GM23338 (cell line): ENCODE data around the gene KIF25. TPM values are rescaled to one million over a fixed set of nuclear protein-coding genes. Genes with fewer than 3 reads are reported as not detected.

Experiments used
- ATAC-seq: fragments of 200-7000 bp; cut with Tn5 transposase; 3 replicates; pipeline ENCODE4 v1.9.1; 2020
- DNase-seq: peaks from one replicate; pipeline ENCODE4 v3.0.0-alpha.2; 2015; ENCODE audit warnings: low spot score
- H2AFZ ChIP-seq: fragments of 200-600 bp; sonication (generic); 2 replicates; pipeline ENCODE4 v1.8.0; 2016; ENCODE audit warnings: antibody characterized with exemption, mild to moderate bottlenecking, moderate library complexity
- H3F3A ChIP-seq: fragments of 200-600 bp; sonication (generic); replicated peaks from 2 replicates; pipeline ENCODE4 v1.8.0; 2017; ENCODE audit warnings: antibody characterized with exemption, mixed run types, low read depth
- H3K27ac ChIP-seq: fragments of 200-600 bp; sonication (generic); 2 replicates; pipeline ENCODE4 v1.6.1; 2016; ENCODE audit warnings: low read depth
- H3K27me3 ChIP-seq: fragments of 200-600 bp; sonication (generic); 2 replicates; pipeline ENCODE4 v1.8.0; 2016; ENCODE audit warnings: mild to moderate bottlenecking, mixed run types, moderate library complexity; ENCODE audit not compliant: insufficient read depth
- H3K36me3 ChIP-seq: fragments of 200-600 bp; sonication (generic); 2 replicates; pipeline ENCODE4 v1.8.0; 2016; ENCODE audit warnings: mild to moderate bottlenecking; ENCODE audit not compliant: insufficient read depth
- H3K4me1 ChIP-seq: fragments of 200-600 bp; sonication (generic); 2 replicates; pipeline ENCODE4 v1.8.0; 2016; ENCODE audit warnings: mild to moderate bottlenecking, moderate library complexity; ENCODE audit not compliant: insufficient read depth
- H3K4me2 ChIP-seq: fragments of 200-600 bp; sonication (generic); 2 replicates; pipeline ENCODE4 v1.7.1; 2017; ENCODE audit warnings: mixed run types
- H3K4me3 ChIP-seq: fragments of 200-600 bp; sonication (generic); 2 replicates; pipeline ENCODE4 v1.6.1; 2016; ENCODE audit warnings: mixed run types
- H3K79me2 ChIP-seq: fragments of 200-600 bp; sonication (generic); replicated peaks from 2 replicates; pipeline ENCODE4 v1.8.0; 2017; ENCODE audit warnings: mild to moderate bottlenecking; ENCODE audit not compliant: insufficient read depth
- H3K9me2 ChIP-seq: fragments of 200-600 bp; sonication (generic); 2 replicates; pipeline ENCODE4 v1.8.0; 2017; ENCODE audit not compliant: insufficient read depth
- H4K20me1 ChIP-seq: fragments of 200-600 bp; sonication (generic); replicated peaks from 2 replicates; pipeline ENCODE4 v1.8.0; 2017; ENCODE audit warnings: mild to moderate bottlenecking; ENCODE audit not compliant: insufficient read depth
- H3K27ac Mint-ChIP-seq: 2 replicates; pipeline ENCODE4 v1.8.0; 2020; ENCODE audit warnings: inconsistent platforms, mild to moderate bottlenecking, moderate library complexity, mixed read lengths
- H3K27me3 Mint-ChIP-seq: 3 replicates; pipeline ENCODE4 v1.8.0; 2022; ENCODE audit warnings: low read depth, mild to moderate bottlenecking, moderate library complexity, mixed read lengths, inconsistent platforms; ENCODE audit not compliant: insufficient read depth, poor library complexity
- H3K36me3 Mint-ChIP-seq: 3 replicates; pipeline ENCODE4 v1.8.0; 2021; ENCODE audit warnings: low read depth, mild to moderate bottlenecking, inconsistent platforms, moderate library complexity, mixed read lengths
- H3K4me1 Mint-ChIP-seq: 3 replicates; pipeline ENCODE4 v1.8.0; 2020; ENCODE audit warnings: mild to moderate bottlenecking, inconsistent platforms, mixed read lengths
- H3K4me3 Mint-ChIP-seq: 3 replicates; pipeline ENCODE4 v1.8.0; 2021; ENCODE audit warnings: moderate library complexity, mild to moderate bottlenecking, inconsistent platforms, mixed read lengths
- H3K9me3 Mint-ChIP-seq: 3 replicates; pipeline ENCODE4 v1.8.0; 2020; ENCODE audit warnings: moderate library complexity, mild to moderate bottlenecking, inconsistent platforms, mixed read lengths
- CREB1 ChIP-seq: fragments of 250-450 bp; sonication (Bioruptor Pico); IDR thresholded peaks from 2 replicates; pipeline ENCODE4 v1.5.0; 2020; ENCODE audit warnings: low read depth, mild to moderate bottlenecking, moderate library complexity
- CTCF ChIP-seq, 2 experiments: fragments of 200-600 bp in 1 of 2; sonication (generic) in 1 of 2; conservative IDR thresholded peaks; 2 replicates each; pipeline versions ENCODE4 v1.5.1 to v1.6.1; 2016 to 2017; ENCODE audit warnings: antibody characterized with exemption in 2 of 2, low read depth in 2 of 2, mild to moderate bottlenecking in 2 of 2, moderate library complexity in 1 of 2
- EZH2 ChIP-seq: fragments of 200-600 bp; sonication (generic); IDR thresholded peaks from one replicate; pipeline ENCODE4 v1.8.0; 2017; ENCODE audit warnings: antibody characterized with exemption, mild to moderate bottlenecking, low read depth; ENCODE audit not compliant: unreplicated experiment
- EZH2phosphoT487 ChIP-seq: fragments of 200-600 bp; sonication (generic); IDR thresholded peaks from one replicate; pipeline ENCODE4 v1.8.1; 2018; ENCODE audit warnings: antibody characterized with exemption; ENCODE audit not compliant: unreplicated experiment
- JUNB ChIP-seq: IDR thresholded peaks from one replicate; pipeline ENCODE4 v1.6.1; 2016; ENCODE audit warnings: antibody characterized with exemption; ENCODE audit not compliant: unreplicated experiment
- POLR2AphosphoS5 ChIP-seq: IDR thresholded peaks from 2 replicates; pipeline ENCODE4 v1.6.1; 2016; ENCODE audit warnings: antibody characterized with exemption, low read depth
- STAT1 ChIP-seq: IDR thresholded peaks from one replicate; pipeline ENCODE4 v1.6.1; 2016; ENCODE audit warnings: antibody characterized with exemption; ENCODE audit not compliant: unreplicated experiment
- ZNF114 ChIP-seq: fragments of 250-450 bp; sonication (Bioruptor Pico); IDR thresholded peaks from 2 replicates; pipeline ENCODE4 v1.5.0; 2020; ENCODE audit warnings: mild to moderate bottlenecking, moderate library complexity
- ZNF331 ChIP-seq: fragments of 250-450 bp; sonication (Bioruptor Pico); IDR thresholded peaks from 2 replicates; pipeline ENCODE4 v1.5.0; 2020; ENCODE audit warnings: low read depth, mild to moderate bottlenecking, moderate library complexity
- ZNF462 ChIP-seq: fragments of 250-450 bp; sonication (Bioruptor Pico); IDR thresholded peaks from 2 replicates; pipeline ENCODE4 v1.5.0; 2020; ENCODE audit warnings: mild to moderate bottlenecking, moderate library complexity
- polyA plus RNA-seq: library from polyadenylated mRNA; unstranded; fragments of >200 nt; fragmentation: Nextera tagmentation; extraction: Ambion mirVana; gene quantifications from 2 replicates; pipeline ENCODE4 v1.2.1, GENCODE V29; 2016
- total RNA-seq: library from RNA; depleted of rRNA; stranded (reverse); fragments of >200 nt; shearing (Covaris generic); gene quantifications from 2 replicates; pipeline ENCODE4 v1.2.3, GENCODE V29; 2014

The KIF25 gene
- total and polyA plus RNA-seq, 2 experiments from 2014 or later = 0.69 to 0.76 TPM

- no peak overlapping the region for H3K4me3 Mint-ChIP-seq
- no peak for ATAC-seq
- H3K9me3 Mint-ChIP-seq = no peaks in the 10 kb centered on the region; the same call in 2 of the 3 replicates
- no peak overlapping the region for H3K4me3 ChIP-seq
- no peak overlapping the region for H2AFZ ChIP-seq
- no peaks in the 10 kb centered on the region for H4K20me1 ChIP-seq
- no peaks in the 10 kb centered on the region for H3K4me1 ChIP-seq
- peaks cover 4% of the 10 kb centered on the region for H3K27me3 Mint-ChIP-seq
- H3K4me1 Mint-ChIP-seq = no peaks in the 10 kb centered on the region; the same call in 2 of the 3 replicates
- peaks cover 2% of the 10 kb centered on the region; the same call in 1 of the 3 replicates for H3K36me3 Mint-ChIP-seq
- H3K36me3 ChIP-seq = no peaks in the 10 kb centered on the region
- H3K27ac ChIP-seq = no peak overlapping the region
- TF ChIP-seq EZH2phosphoT487 = no peak
- no peak for TF ChIP-seq CTCF (conservative IDR thresholded peaks at IDR 0.05; ENCODE audit: low read depth in 2 of 2)
- TF ChIP-seq JUNB = no peak
- no peak for TF ChIP-seq CREB1 (CRISPR knock-in tag)
- TF ChIP-seq EZH2 = no peak
- no peak for TF ChIP-seq ZNF114 (CRISPR knock-in tag)
- TF ChIP-seq POLR2AphosphoS5 = no peak
- no peak for TF ChIP-seq ZNF331
- TF ChIP-seq ZNF462 (CRISPR knock-in tag) = no peak
- no peak for TF ChIP-seq STAT1
- no peaks in the 10 kb centered on the region for H3F3A ChIP-seq
- no peak for DNase-seq
- no peak overlapping the region for H3K4me2 ChIP-seq
- H3K27ac Mint-ChIP-seq = no peak overlapping the region
- 0 out of 2 replicates have a peak, but pooled peaks cover 3% of the 10 kb centered on the region for H3K9me2 ChIP-seq
- H3K79me2 ChIP-seq = no peaks in the 10 kb centered on the region
- H3K27me3 ChIP-seq = no peaks in the 10 kb centered on the region
Measured at GRCh38 chr6:167990016-167990945, 7.2 kb upstream of the KIF25 start.
